Osteocyte (in vitro differentiated cells): ENCODE data around the gene SLC8A1. TPM values are rescaled to one million over a fixed set of nuclear protein-coding genes. Genes with fewer than 3 reads are reported as not detected.

Experiments
- DNase-seq: peaks from one replicate; pipeline ENCODE4 v3.0.0; 2021; ENCODE audit warnings: mixed read lengths; ENCODE audit not compliant: unreplicated experiment; ENCODE audit errors: extremely low spot score
- H3K27ac Mint-ChIP-seq: one replicate; pipeline ENCODE4 v1.8.0; 2021; ENCODE audit warnings: mild to moderate bottlenecking, mixed read lengths; ENCODE audit not compliant: unreplicated experiment
- H3K27me3 Mint-ChIP-seq: one replicate; pipeline ENCODE4 v1.8.0; 2021; ENCODE audit warnings: mixed read lengths; ENCODE audit not compliant: unreplicated experiment
- H3K36me3 Mint-ChIP-seq: one replicate; pipeline ENCODE4 v1.8.0; 2021; ENCODE audit warnings: mixed read lengths; ENCODE audit not compliant: unreplicated experiment
- H3K4me1 Mint-ChIP-seq: one replicate; pipeline ENCODE4 v1.8.0; 2021; ENCODE audit warnings: mixed read lengths; ENCODE audit not compliant: unreplicated experiment
- H3K4me3 Mint-ChIP-seq: one replicate; pipeline ENCODE4 v1.8.0; 2021; ENCODE audit warnings: mild to moderate bottlenecking, moderate library complexity, mixed read lengths; ENCODE audit not compliant: unreplicated experiment
- H3K9me3 Mint-ChIP-seq: one replicate; pipeline ENCODE4 v1.8.0; 2021; ENCODE audit warnings: mixed read lengths; ENCODE audit not compliant: unreplicated experiment
- CTCF ChIP-seq: fragments of 200-600 bp; sonication (generic); IDR thresholded peaks from 2 replicates; pipeline ENCODE4 v1.5.0; 2021; ENCODE audit warnings: antibody characterized with exemption, mild to moderate bottlenecking, moderate library complexity
- total RNA-seq: library from RNA; stranded (reverse); gene quantifications from 2 replicates; pipeline ENCODE4 v1.2.1, GENCODE V29; 2021

SLC8A1 gene
- total RNA-seq, 1 donor from 2014 or later: 17.3 TPM

GRCh38 chr2:40102447-40102846 lies 349.4 kb downstream of the SLC8A1 start:
- Mint-ChIP-seq H3K36me3 (no peaks in the 10 kb centered on the region), H3K4me3 (no peak overlapping the region), H3K27ac (peak overlapping the region; percentile 91), H3K4me1 (peaks cover 76% of the 10 kb centered on the region), H3K27me3 (no peaks in the 10 kb centered on the region), H3K9me3 (no peaks in the 10 kb centered on the region)
- DNase-seq: no peak
- TF ChIP-seq CTCF: no peak

GRCh38 chr2:40101131-40101575 lies 350.7 kb downstream of the SLC8A1 start:
- H3K36me3 Mint-ChIP-seq: no peaks in the 10 kb centered on the region
- TF ChIP-seq CTCF: no peak
- no peaks in the 10 kb centered on the region for H3K9me3 Mint-ChIP-seq
- no peaks in the 10 kb centered on the region for H3K27me3 Mint-ChIP-seq
- no peak for DNase-seq
- H3K27ac Mint-ChIP-seq: peak overlapping the region; percentile 91
- H3K4me1 Mint-ChIP-seq: peaks cover 88% of the 10 kb centered on the region
- peak overlapping the region; percentile 4 for H3K4me3 Mint-ChIP-seq

- H3K27ac Mint-ChIP-seq: peak overlapping the region; percentile 91
- peaks cover 85% of the 10 kb centered on the region for H3K4me1 Mint-ChIP-seq
- H3K27me3 Mint-ChIP-seq: no peaks in the 10 kb centered on the region
- no peaks in the 10 kb centered on the region for H3K36me3 Mint-ChIP-seq
- H3K4me3 Mint-ChIP-seq: no peak overlapping the region
- DNase-seq: no peak
- TF ChIP-seq CTCF: no peak
- no peaks in the 10 kb centered on the region for H3K9me3 Mint-ChIP-seq
Observed at GRCh38 chr2:40100676-40101075, 351.2 kb downstream of the SLC8A1 start.

GRCh38 chr2:40098786-40099470 lies 353.0 kb downstream of the SLC8A1 start:
- H3K4me1 Mint-ChIP-seq: peaks cover 84% of the 10 kb centered on the region
- no peak overlapping the region for H3K4me3 Mint-ChIP-seq
- H3K27me3 Mint-ChIP-seq: no peaks in the 10 kb centered on the region
- no peak for DNase-seq
- H3K9me3 Mint-ChIP-seq: peaks cover 6% of the 10 kb centered on the region
- peaks cover 2% of the 10 kb centered on the region for H3K36me3 Mint-ChIP-seq
- H3K27ac Mint-ChIP-seq: no peak overlapping the region
- TF ChIP-seq CTCF: no peak

DNA sequence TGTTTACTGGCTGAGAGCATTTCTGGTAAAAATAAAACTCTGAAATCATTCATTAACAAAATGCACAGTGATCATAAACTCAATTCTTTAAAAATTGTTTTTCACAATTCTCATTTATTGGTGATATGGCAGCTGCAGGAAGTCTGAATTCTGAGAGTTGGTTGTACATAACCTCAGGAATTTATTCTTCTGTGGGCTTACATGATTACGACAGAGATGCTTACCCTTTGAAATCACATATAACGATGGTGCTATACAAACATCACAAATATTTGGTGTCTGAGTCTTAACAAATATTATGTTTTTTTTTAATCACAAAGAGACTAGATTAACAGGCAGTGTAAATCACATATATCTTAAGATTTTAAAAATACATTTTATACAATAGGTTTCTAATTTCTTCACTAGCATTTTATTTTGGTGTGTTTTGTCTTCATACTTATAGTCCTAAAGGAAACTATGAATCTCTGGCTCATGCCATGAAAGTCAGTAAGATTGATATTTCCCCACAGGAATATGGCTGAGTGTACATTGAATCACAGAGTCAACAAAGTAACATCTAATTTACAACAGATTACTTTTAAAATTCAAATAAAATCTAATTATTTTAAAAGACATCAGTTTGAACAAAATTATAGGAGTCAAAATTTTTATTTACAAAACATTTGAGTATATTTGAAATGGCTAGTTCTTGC lies 354.1 kb downstream of the SLC8A1 start:
- Mint-ChIP-seq H3K4me1 (peaks cover 80% of the 10 kb centered on the region), H3K36me3 (peaks cover 2% of the 10 kb centered on the region), H3K27ac (peak overlapping the region; percentile 65)

More for the DNA sequence above, 354.1 kb downstream of the SLC8A1 start:
- Mint-ChIP-seq H3K4me3 (no peak overlapping the region), H3K9me3 (peaks cover 6% of the 10 kb centered on the region), H3K27me3 (no peaks in the 10 kb centered on the region)
- no peak for DNase-seq
- no peak for TF ChIP-seq CTCF
